NCI-H446 (cell line): ENCODE measurements around the gene MYCBP2.

Experiments
- DNase-seq, 2 experiments: peaks; one replicate each; lab custom pipeline; 2025; lab: John Stamatoyannopoulos, UW

Gene MYCBP2

DNA sequence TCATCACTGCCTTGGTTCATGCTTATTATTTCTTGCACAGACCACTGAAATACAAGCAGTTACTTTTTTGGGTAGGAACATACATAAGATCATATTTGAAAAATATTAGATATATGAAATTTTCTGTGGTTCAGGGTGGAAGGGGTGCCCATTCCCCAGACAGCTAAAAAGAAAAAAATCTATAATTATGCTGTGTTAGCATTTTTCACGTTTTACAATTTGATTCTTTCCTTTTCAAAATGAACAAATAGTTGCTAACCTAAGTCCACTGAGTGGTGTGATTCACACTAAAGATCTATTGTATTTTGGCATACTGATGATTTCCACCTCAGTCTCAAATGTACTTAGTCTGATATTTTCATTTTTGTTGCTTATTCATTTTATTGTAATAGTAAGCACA lies 233.2 kb downstream of the MYCBP2 start:
- no peak for DNase-seq

DNA sequence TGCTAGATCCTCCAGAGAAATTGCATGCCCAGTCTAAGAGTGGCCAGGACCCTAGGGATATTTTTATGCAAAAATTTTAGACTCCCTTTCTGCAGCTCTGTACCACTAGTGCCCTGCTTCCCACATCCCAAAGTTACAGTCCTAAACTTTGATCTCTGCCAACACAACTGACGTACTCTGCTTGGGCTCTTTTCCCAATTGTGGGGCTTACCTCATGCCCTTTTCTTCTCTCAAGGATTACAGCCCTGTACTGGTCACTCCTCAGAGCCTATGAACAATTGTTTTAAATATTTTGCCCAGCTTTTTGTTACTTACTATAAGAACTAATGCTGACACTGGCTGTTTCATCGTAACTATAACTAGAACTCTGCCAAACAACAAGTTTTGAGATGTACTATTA lies 242.1 kb downstream of the MYCBP2 start:
- DNase-seq, result no peak

DNA sequence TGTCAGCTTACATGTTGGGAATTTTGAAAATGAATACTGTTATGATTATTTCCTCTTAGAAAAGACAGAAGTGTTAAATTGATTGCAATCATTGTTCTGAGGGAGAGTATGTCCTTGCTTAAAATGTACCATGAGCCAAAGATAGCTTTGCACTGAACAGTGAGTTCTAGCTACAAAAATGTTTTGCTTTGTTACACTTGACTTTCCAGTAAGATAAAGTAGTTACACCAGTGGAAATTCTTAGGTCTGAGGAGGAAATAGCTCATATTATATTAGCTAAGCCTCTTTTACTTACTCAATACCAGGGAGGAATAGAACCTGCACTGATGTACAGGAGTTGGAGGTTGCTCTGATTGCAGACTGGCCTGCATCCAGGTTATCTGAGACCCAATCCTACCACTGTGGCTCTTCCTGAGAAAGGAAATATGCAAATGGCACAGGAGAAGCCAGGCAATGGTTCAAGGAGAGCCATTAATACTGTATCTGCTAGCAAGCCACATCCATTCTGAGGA lies 246.9 kb downstream of the MYCBP2 start:
- no peak for DNase-seq

DNA sequence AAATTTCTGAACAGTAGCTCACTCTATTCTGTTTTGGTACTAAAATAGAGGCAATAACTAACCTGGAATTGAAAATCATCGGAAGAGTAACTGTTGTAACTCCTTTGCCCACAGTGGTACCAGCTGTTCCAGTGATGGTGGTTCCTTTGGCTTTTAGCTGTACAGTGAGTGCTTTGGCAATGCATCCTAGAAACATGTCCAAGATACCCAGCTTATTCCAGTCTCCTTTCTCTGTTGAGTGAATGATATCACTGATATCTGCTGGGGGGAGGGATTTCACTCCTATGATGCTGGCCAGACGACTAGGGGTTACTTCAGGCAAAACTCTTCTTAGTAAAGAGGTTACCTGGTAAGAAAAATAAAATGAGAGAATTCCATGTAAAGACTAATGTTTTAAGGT lies 259.4 kb downstream of the MYCBP2 start:
- no peak for DNase-seq

DNA sequence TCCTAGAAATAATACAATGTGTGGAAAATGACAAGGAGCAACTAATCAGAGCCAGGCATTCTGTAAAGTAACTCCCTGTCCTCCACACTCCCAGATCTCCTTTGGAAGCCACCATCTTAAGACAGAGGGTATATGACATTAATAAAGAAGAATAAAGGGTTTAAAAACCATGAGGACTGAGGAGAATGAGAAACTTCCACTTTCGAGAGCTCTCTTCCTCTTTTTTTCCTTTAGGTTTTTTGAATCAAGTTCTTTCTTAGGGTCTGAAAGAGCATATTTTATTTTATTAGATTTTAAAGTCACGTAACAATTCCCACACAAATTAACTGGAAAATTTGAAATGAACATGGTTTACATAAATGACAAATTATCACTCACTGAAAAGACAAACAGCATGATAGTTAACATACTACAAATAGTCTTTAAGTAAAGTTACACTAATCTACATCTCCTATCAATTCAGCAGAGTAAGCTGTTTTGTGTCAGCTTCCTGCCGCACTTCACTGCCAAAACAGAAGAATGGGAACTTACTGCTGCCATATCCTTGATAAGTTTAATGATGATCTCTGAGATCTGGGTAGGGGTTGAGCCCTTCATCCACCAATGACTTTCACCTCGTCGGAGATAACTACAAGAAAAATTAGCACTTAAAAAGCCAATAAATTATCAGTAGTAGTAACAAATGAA lies 261.3 kb downstream of the MYCBP2 start:
- DNase-seq, result no peak

DNA sequence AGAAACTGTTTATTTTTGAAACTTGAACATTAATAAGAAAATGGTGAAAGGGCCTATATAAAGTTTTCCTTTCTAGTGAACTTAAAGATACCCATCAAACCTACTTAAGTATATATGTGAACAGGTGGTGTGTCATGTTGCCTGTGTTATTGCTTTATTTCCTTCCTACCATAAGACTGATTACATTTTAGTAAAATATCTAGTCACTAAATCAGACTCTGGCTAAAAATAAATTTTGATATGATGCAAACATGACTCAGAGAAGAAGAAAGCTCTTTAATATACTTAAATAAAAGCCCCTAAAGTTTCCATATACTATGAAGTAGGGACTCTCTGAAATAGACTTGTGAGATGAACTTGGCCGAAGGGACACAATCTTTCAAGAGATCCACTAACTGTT lies 264.8 kb downstream of the MYCBP2 start:
- no peak for DNase-seq

DNA sequence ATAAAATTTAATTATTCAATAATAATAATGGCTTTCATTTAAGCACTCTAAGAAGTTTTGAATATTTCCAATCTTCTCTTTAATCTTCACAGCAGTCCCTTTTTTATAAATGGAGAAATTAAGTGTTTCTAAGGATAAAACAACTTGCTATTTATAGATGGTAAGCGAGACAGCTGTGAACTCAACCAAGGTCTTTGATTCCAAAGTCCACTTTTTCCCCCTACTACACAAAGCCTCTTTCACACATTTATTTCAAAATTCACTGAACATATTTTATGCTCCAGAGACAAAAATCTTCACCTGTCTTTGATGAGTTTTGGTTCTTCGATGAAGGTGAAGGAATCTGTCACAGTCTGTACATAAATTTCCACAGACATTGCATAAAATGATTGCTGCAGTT lies 265.5 kb downstream of the MYCBP2 start:
- DNase-seq, result no peak

DNA sequence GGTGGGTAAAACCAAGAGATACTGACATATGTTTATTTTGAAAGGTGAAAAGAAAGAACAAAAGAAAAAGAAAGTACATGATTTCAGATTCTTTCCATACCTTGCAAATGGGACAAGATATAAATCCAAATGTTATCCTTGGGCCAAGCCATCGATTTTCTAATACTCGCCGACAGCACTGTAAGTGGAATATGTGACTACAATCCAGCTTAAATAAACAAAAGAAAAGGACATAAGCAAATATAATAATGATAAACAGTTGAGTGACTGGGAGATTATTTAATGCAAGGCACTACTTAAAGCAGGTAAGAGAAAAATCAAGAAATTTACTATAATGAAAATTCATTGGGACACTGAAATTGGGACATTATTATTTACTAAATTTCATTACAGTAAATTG lies 270.0 kb downstream of the MYCBP2 start:
- DNase-seq, result no peak

DNA sequence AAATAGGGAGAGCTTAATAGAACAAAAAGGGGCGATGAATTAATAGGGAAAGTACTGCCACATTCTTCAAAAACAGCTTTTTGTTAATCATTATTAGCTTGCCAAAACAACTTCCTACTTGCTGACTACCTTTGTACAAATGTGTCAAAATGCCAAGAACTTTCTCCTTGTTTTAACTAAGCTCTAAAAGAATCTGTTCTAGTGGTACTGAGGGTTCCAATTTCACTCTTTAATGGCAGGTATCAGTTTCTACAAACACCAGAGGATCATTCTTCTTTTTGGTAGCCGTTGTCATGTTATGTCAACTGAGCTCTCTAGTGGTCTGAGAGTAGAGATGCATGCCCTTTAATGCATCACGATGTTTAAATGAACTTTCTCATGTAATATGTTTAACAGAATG lies 270.5 kb downstream of the MYCBP2 start:
- DNase-seq, result no peak

DNA sequence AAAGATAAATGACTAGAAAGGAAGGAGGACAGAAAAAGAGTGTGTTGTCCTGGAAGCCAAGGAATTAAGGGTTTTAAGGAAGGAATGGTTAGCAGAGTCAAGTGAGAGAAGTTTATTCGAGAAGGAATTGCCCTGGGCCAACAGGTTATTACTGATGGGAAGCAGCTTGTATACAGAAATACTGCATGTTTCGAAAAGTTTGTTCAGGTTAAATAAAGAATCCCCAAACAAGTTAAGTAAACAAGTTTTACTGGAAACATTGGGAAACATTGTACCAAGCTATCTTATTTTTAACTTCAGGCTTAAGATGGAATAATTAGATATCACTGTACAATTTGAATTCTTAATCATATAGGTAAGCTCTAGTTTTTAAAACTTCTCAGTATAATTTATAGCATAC lies 271.7 kb downstream of the MYCBP2 start:
- no peak for DNase-seq

DNA sequence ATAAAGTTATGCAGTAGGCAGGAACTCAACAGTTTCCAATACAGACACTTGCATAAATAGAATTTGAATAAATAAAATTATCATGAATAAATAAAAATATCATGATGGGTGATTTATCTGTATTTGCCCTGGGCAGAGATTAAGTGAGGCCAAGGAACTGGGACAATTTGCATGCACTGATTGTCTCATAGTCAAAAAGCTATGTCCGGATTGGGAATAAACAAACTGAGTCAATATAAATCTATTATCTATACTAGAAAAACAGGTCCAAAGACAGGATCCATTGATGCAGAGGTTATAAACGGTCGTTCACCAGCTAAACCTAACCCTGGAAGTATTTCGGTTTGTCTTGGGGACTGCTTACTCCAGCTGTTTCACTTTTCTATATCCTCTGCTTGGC lies 273.7 kb downstream of the MYCBP2 start:
- no peak for DNase-seq

DNA sequence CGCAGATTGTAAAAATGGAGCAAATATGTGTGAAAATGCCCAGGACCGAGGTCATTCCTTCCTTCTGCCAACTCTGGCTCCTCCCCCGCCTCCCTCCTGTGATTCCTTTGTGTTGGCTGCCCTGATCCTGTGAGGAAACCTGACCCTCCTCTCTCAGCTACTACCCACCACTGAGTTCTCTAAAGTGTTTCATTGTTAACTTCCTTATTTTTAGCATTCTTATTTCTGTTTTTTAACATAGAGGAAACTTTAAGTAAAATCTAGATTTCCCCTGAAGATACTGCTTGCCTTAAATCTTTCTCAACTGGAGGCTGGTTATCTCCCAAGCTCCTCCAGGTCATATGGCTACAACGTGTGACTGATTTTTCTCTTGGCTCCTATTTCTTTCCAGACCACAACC lies 278.2 kb downstream of the MYCBP2 start:
- DNase-seq, result no peak

DNA sequence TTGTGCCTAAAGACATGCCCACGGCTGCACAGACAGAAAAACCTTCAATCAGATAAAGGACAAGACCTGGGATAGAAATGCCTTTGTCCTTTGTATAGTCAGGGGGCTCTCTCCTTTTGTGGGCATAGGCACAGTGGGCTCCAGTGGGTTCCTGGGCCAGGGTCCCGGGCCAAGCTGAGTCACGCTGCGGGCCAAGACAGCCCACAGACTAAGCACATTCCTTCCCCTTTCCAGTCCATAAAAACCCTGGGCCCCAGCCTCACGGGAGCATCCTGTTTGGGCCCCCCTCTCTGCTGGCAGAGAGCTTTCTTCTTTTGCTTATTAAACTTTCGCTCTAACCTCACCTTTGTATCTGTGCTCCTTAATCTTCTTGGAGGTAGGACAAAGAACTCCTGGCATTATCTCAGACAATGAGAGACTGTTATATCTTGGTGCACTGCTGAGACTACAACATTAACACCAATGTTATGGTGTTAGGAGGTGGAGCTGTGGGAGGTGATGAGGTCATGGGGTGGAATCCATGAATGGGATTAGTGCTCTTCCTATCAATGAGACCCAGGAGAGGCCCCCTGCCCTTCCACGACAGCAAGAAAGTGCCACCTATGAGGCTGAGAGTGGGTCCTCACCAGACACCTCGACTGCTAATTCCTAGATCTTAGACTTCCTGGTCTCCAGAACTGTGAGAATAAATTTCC lies 279.1 kb downstream of the MYCBP2 start:
- no peak for DNase-seq

DNA sequence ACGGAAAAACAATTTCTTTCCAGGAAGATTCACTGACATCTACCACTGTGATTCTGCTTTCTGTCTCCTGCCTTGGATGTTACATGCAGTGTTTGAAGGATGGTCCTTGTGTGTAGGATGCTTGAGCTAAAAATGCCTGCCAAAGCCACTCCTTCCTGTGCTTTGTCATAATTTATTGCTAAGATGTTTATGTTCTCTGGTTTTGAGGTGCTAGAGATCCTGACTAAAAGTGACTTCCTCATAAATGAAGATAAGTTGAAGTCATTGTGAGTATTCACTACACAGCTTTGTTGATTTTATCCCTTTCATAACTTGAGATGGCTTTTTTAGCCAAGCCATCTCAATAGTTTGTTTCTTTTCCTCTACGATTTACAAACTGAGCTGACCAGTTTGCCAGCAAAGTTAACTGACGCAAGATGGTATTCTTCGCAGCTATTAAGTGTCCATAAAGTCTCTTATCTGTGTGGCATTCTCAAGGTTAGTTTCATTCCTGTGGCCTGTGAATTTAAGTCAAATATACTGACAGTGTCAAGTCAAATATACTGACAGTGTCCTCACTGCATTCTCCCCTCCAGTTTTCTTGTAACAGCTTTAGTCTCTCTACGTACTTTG lies 284.2 kb downstream of the MYCBP2 start:
- DNase-seq, result no peak

DNA sequence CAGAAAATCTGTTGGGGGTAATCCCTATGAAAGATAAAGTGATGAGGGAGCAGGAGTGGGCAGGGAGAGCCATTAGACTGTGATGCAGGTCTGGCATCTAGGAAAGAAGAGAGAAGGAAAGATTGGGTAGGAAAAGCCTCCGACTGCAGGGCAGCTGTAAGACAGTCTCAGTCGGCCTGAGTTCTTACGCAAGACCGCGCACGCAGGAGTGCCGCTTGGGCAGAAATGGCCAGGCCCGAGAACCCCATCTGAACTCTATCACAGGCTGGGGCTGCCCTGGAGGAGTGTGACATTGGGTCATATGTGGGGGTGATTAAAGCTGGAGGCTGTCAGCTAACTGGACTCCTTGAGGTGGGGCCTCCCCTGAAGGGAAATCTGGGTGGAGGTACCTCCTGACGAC lies 286.1 kb downstream of the MYCBP2 start:
- DNase-seq, result no peak

DNA sequence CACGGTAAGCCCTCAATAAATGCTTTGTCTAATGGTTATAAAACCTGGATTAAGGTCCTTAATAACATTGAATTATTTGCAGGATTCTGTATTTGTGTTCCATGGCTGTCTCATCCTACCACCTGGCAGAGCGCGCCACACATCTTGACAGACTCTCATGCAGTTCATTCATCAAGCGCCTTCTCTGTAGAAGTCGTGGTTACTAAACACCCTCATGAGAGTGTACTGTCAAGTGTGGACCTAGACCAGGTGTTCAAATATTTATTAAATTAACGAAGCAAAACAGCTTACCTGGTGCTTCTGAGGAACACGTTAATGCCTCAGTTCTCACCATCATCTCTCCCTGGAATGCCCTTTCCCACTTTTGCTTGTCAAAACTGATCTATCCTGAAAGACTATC lies 286.8 kb downstream of the MYCBP2 start:
- no peak for DNase-seq

DNA sequence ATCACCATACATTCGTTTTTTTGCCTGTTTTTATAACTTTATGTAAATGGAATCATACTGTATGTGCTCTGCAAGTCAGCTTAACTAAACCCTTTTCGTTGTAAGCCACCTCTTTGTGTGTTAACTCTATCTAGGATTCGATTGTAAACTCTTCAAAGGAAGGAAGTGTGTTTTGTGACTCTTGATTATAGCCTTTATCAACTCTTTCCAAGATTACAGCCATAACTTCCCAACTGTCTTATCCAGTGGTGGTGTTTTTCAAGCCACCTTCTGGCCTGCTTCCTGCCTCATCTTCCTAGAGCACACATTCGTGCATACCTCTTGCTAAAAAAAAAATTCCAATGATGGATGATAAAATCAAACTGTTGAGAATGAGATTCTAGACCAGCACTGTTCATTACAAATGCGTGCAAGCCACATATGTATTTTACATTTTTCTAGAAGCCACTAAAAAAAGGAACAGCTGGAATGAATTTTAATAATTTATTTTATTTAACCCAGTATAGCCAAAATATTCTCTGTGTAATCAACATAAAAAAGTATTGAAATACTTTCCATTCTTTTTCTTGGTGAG lies 287.9 kb downstream of the MYCBP2 start:
- DNase-seq, result no peak

DNA sequence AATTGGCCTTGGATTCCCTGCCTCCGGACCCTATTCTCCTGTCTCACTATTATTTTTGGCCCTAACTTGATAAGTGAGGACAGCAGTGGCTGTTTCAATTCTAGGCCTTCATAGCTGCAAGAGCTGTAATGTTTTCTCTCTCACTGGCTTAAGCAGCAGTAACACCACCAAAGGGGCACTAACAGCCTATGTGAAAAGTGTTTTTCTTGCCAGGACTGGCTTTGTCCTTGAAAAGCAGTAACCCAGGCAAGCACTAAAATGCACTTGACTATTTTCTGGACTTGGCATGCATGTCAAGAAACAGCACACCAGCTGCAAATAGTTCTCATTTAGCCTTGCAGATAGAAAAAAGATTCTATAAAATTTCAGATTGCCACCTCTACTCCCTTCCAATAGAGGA lies 290.6 kb downstream of the MYCBP2 start:
- DNase-seq, result no peak

DNA sequence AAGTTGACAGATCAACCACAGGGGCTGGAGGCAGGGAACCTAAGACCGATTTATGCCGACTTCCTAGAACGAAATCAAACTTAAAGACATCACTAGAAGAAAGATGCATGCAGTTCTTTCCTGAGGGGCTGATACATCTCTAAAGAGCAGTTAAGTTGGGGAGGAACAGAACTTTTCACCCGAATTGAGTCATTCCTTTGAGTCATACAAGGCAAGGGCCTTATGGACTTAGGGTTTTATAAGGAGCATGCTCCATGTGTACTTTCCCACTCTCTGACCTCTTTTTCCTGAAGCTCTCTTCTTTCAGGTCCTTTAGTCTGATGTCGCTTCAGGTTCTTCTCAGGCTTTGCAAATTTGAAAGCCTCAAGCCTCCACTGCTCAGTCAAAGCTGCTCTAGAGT lies 292.0 kb downstream of the MYCBP2 start:
- no peak for DNase-seq

DNA sequence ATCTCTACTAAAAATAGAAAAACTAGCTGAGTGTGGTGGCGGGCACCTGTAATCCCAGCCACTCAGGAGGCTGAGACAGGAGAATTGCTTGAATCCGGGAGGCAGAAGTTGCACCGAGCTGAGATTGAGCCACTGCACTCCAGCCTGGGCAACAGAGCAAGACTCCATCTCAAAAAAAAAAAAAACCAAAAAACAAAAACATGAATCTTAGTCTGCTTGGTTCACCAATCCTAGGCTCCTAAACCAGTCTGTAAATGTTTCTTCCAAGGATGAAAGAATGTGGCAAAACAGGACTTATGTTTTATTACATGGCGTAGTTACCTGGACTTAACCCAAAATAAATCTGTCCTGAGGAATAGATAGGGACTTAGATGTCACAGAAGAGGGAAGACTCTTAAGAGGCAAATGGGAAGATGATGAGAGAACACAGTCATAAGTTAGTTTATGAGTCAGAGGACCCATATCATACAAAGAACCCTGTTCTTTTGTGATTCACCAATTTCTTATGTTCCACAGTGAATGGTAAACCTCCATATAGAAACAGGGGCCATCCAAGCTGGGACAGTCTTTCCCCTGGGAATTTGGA lies 293.1 kb downstream of the MYCBP2 start:
- DNase-seq, result no peak

DNA sequence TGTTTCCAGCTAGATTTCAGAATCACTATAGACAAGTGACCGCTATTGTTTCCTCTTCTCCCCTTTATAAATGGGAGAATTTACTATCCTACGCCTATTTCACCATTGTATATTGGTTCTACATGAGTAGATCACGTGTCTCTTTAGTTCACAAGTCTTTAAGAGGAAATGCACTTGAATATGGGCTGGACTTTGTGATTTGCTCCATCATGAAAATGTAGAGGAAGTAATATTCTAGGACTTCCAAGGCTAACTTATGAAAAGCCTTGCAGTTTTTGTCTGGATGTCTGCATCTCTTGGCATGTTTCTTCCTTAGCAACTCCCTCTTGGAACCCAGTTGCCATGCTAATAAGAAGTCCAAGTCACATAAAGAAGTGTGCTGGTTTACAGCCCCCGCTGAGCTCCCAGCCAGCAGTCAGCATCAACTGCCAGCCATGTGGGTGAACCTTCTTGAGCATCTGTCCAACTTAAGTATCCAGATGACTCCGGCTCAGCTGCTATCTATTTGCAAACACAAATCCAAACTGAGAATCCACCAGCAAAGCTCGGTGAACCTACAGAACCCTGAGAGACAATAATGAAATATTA lies 295.1 kb downstream of the MYCBP2 start:
- DNase-seq, result peak in 1 of 2 experiments; percentile 3

DNA sequence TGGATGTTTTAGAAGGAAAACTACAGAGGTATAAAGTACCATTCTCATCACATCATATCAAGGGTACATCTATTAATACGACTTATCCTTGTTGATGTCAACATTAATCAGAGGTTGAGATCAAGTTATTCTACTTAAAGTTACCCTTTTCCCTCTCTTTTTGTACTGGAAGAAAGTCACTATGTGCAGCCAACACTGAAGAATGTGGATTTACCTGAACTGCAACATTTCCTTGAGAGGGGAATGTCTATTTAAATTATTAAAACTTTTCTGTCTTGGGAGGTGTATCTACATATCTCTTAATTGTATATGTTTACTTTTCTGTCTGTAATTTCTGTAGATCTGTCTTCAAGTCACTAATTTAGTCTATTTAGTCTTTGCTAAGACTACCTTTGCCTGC lies 297.5 kb downstream of the MYCBP2 start:
- DNase-seq, result no peak
